GM19043 (cell line): ENCODE measurements around the gene HNRNPLL.
"Not testable (repeated sequence)": the region's sequence is repeated elsewhere in the genome, so short reads cannot be mapped to it uniquely, and the experiment has no call there.

Experiments used
- ATAC-seq: cut with Tn5 transposase; IDR thresholded peaks from one replicate; pipeline ENCODE4 v1.9.1; 2021; ENCODE audit warnings: low read depth; ENCODE audit not compliant: unreplicated experiment

Gene HNRNPLL

GRCh38 chr2:38557217-38557616 lies 45.5 kb downstream of the HNRNPLL start:
- no peak for ATAC-seq

- ATAC-seq = no peak
Observed at GRCh38 chr2:38556006-38556801, 46.5 kb downstream of the HNRNPLL start.

- ATAC-seq = no peak
Observed at GRCh38 chr2:38554973-38555595, 47.6 kb downstream of the HNRNPLL start.

GRCh38 chr2:38553554-38553953 lies 49.2 kb downstream of the HNRNPLL start:
- no peak for ATAC-seq

GRCh38 chr2:38552259-38552658 lies 50.5 kb downstream of the HNRNPLL start:
- no peak for ATAC-seq

- ATAC-seq = no peak
Observed at GRCh38 chr2:38551746-38552145, 51.0 kb downstream of the HNRNPLL start.

- ATAC-seq = no peak
Observed at GRCh38 chr2:38551171-38551570, 51.6 kb downstream of the HNRNPLL start.

- ATAC-seq = no peak
Observed at GRCh38 chr2:38549851-38550250, 52.9 kb downstream of the HNRNPLL start.

- ATAC-seq = no peak
Observed at GRCh38 chr2:38549071-38549704, 53.5 kb downstream of the HNRNPLL start.

GRCh38 chr2:38547791-38548190 lies 54.9 kb downstream of the HNRNPLL start:
- no peak for ATAC-seq

GRCh38 chr2:38546585-38546984 lies 56.1 kb downstream of the HNRNPLL start:
- ATAC-seq = no peak

GRCh38 chr2:38546064-38546463 lies 56.7 kb downstream of the HNRNPLL start:
- no peak for ATAC-seq

- ATAC-seq = not testable (repeated sequence)
Observed at GRCh38 chr2:38542248-38542631, 60.5 kb downstream of the HNRNPLL start.

- no peak for ATAC-seq
Observed at GRCh38 chr2:38540580-38541286, 62.0 kb downstream of the HNRNPLL start.

- ATAC-seq = no peak
Observed at GRCh38 chr2:38539086-38539485, 63.6 kb downstream of the HNRNPLL start.

GRCh38 chr2:38537937-38538525 lies 64.7 kb downstream of the HNRNPLL start:
- no peak for ATAC-seq

GRCh38 chr2:38537296-38537695 lies 65.4 kb downstream of the HNRNPLL start:
- ATAC-seq = not testable (repeated sequence)

GRCh38 chr2:38535744-38536506 lies 66.8 kb downstream of the HNRNPLL start:
- ATAC-seq = peak; percentile 39

GRCh38 chr2:38535404-38535743 lies 67.4 kb downstream of the HNRNPLL start:
- no peak for ATAC-seq

GRCh38 chr2:38534746-38535403 lies 67.9 kb downstream of the HNRNPLL start:
- ATAC-seq = no peak
